Measurements from ENCODE around the gene SLC8A1.

GRCh38 chr2:40120957-40121356 is 330.9 kb downstream of the SLC8A1 start:
- no peak for TF ChIP-seq CTCF (IDR thresholded peaks at IDR 0.05)
- TF ChIP-seq EZH2 (IDR thresholded peaks at IDR 0.05), result no peak
- no peak for TF ChIP-seq EZH2phosphoT487 (IDR thresholded peaks at IDR 0.05)

All from neural progenitor cell (in vitro differentiated cells).